Activated CD4-positive, alpha-beta T cell treated with anti-CD3 and anti-CD28 coated beads, Interleukin-2, amount 50 U/mL, for 4 hours (primary cell): ENCODE measurements around the gene CNOT8.
"Not testable (repeated sequence)": the region's sequence is repeated elsewhere in the genome, so short reads cannot be mapped to it uniquely, and the experiment has no call there.

Experiments
- DNase-seq, 2 experiments: peaks; one replicate each; pipeline ENCODE4 v3.0.0-alpha.2; 2020

CNOT8 gene

DNA sequence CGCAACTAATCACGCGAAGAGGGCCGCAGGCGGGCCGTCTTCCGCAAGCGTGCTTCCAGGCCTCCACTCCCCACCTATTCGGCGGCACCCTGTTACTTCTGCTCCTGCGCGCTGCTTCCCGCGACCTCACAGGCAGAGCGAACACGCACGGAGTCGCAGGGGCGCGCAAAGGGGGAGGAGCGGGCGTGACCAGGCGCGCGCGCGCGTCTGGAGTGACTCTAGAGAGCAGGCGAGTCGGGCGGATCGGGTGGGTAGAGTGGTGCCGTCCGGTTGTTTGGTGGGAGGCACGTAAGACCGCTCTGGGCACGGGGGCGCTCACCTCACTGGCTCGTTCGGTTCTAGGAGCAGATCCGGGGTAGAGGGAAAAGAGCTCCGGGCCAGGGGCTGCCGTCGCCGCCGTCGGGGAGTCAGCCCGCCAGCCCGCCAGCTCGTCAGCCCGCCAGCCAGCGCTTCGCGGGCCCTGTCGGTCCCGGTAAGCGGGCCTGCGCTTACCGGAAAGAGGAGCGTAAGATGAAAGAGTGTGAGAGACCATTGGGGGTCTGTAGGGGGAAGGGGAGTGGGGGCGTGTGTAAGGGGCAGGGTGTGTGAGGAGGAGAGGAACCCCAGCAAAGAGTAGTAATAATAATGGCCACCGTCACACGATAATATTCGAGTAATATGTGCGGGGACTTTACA, at the start of gene CNOT8:
TSS of gene CNOT8 (plus strand) at position 331 of the 675 bp plus-strand sequence. CDS start 4,652 bp downstream, outside the sequence.
- peak; percentile 97 for DNase-seq

DNA sequence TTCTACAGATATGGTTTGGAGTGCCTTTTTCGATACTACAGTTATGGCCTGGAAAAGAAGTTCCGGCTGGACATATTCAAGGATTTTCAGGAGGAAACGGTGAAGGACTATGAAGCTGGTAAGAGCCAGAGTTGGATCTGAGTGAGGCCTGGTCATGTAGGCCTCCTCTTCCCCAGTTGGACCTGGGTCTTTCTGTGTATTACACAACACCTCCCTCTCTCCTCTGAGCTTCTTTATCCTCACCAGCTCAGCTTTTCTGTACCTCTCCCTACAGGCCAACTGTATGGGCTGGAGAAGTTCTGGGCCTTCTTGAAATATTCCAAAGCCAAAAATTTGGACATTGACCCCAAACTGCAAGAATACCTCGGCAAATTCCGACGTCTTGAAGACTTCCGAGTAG, 47.2 kb upstream of the CNOT8 start:
- DNase-seq = no peak

DNA sequence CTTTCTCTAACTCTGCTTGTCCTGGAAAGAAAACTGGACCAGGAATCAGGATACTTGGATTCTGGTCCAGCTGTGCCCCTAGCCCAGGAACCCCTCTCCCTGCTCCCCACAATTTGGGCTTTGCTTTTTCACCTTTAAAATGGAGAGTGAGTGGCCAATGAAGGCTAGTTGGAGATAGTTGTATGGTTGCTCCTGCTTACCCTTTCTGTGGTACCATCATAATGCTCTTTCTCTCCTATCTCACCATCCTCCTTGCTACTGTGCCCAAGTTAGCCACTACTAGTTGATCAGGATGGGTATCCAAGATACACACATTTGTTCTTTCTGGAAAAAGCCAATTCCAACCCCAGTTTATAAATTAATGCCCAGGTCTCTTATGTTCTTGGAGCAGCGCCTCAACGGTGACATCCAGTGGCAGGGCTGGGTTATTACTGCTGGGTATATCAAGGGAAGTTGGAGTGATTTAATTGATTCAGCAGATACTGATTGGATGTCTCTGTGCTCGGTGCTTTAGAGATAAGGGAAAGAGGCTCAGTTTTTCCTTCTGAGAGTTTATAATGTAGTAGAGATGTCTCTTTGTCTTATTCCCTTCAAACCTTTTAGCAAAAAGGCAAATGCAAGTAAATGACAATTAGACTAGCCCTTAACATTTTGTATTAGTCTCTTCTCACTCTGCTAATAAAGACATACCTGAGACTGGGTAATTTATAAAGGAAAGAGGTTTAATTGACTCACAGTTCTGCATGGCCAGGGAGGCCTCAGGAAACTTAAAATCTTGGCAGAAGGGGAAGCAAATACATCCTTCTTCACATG, 46.6 kb upstream of the CNOT8 start:
- DNase-seq = peak; percentile 57 to 62

DNA sequence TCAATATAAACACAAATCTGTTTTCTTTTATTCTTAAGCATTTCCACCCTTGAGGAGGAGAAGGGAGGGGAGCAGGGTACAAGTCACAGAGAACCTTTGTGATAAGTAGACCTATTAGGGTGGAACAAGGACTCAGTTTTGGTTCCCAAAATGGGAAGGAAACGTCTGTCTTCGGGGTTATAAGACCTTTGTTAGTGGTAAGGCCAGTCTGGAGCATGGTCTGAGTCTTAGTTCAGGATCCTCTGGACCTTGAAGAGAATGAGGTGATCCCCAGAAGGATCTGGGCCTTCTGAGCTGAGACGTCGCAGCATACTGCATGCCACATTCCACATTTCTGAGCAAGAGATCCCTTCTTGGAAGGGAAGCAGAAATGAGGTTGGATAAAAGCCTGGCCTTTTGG, 45.3 kb upstream of the CNOT8 start:
- DNase-seq = no peak

DNA sequence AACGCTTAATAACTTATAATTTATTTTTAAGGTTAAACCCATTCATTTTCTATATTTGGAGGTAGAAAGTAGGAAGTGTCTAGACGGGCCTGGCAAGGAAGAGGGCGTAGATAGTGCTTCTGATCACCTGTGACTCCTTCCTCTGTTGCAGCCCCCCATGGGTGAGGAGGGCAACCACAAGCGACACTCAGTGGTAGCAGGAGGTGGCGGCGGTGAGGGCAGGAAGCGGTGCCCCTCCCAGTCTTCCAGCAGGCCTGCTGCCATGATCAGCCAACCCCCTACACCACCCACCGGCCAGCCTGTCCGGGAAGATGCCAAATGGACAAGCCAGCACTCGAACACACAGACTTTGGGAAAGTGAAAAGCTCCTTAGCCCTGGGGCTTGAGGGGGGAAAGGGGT, 44.7 kb upstream of the CNOT8 start:
- DNase-seq = peak in 1 of 2 experiments; percentile 10

DNA sequence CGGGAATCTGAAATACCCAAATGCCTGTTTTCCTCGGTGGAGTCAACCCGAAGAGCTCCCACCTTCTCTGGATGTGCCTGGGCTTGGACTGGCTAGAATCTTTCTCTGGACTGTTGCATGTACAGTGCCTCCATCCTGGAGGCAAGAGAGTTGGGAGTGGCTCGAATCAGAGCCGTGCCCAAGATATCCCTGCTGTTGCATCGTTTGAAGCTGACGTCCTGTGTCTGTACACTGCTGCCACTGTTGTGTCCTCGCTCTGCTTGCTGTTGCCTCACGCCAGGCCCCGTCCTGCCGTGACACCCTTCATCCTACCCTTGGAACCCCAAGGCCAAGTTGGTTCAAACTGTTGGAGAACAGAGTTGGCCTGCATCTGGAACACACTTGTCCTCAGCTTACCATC, 43.4 kb upstream of the CNOT8 start:
- no peak for DNase-seq

DNA sequence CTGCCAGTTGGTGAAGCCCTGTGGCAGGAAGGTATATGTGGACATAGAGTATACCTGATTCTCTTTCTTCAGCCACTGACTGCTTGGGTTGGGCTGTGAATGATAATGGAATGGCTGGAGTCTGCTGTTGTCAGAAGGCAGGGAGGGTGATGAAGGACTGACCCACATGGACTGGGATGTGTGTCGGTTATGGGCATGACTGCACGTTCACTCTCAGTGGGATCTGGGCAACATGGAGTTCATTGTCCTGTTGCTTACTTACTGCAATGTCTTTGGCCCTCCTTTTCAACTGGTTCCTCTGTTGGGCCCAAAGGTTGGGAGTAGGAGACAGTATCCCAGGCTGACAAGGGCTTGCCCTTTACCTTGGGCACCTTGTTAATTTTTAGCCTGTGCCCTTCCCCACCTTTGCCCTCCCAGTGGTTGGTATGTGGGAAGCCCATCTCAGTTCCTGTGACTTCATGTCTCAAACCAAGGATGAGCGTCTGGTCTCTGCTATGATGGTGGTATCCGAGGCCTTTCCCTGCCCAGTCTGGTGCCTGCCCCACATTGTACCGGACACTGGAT, 42.7 kb upstream of the CNOT8 start:
- no peak for DNase-seq

DNA sequence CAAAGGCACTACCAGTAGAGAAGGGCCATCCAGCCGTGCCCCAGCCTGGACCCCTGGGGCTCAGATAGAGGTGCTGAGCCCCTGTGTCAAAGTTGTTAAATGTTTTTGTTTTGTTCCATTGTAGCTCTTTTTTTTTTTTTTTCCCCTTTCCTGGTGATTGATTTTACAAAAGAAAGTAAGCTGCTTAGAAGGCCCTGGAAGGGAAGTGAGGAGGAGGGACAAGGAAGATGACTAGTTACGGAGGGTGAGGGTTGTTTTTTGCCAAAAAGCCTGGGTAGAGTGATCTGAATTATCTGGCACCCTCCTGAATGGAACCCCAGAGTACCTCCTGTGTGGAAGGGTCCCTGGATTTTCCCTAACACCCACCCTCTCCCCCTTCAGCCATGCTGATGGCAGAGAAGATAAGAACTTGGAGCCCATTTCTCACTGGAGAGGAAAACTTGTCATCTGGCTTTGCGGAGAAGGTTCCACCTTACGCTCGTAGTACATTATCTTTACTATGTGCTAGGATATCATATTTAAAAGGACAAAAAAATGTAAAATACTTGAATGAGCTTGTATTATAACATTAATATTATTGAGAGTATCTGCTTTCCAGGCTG, 41.4 kb upstream of the CNOT8 start:
- DNase-seq = no peak

DNA sequence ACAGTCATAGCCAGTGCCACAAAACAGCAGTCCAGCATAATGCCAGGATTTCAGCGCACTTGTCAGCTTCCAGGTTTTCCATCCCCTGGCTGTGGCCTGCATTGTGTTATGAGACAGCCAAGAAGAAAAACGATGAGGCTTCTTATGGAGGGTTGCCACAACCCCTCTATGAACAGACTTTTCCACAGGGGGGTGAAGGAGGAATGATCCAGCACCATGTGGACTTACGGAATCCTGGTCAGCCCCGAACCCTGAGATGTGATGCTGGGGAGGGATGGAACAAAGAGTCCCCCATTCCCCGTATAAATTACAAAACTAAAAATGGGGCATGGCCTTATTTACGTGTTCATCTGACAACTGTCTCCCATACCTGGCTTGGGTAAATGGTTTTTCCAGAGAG, 40.6 kb upstream of the CNOT8 start:
- no peak for DNase-seq

DNA sequence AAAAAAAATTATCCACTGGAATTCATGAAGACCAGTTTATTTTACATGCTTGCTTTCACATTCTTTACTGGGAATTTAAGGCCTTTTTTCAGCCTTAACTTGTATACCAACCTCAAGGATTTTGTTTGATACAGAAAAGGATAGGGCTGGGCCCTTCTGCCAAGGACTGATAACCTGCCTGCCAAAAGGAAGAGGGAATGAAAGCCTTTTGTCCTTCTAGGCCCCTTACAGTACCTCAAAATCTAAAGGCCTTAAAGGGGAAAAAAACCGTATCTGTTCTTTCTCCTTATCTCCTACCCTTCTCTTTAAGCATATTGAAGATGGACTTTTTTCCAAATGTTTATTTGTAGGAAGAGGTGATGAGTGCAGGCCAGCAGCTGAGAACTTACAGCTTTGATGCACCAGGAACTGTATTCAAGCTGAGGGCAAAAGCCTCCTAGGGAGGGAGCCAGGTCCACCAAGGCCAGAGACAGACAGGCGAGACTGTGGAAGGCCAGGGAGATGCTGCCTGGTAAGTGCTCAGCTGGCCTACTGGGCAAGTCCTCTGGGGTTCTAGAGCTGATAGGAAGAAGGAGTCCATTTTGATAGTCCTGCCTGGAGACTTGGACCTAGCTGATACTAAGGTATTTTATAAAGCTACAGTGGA, 39.8 kb upstream of the CNOT8 start:
- DNase-seq = no peak

DNA sequence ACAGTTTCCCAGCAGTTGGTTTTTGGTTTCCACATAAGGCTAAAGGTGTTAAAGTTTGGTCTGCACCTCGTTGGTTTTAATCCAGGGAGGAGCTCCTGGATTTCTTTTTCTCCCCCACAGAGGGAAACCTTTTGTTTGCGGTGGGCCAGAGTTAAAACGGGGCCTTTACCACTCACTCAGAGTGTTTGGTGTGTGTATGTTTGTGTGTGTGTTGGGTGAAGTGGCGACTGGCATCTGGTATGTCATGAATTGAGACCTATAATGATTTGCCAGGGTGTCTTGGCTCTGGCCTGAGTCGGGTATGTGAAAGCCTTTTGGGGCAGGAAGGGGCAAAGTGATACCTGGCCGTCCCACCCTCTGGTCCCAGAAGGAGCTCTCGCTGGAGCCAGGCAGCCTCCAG, 38.9 kb upstream of the CNOT8 start:
- DNase-seq = no peak

DNA sequence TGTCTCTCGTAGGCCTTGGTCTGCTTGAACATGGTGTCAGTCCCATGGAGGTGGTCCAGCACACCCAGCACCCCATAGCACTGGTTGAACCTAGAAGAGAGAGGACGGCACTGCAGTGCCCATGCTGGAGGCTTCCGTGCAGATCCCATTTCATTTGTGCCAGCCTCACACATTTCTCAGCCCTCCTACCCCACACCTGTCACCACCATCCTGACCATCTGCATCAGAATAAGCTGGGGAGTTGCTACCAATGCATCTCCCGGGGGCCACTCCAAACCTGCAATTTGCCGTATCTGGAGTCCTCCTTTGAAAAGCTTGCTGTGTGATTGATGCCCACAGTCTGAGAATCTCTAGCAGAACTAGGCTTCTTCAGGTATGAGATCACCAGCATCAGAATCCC, 38.0 kb upstream of the CNOT8 start:
- no peak for DNase-seq

DNA sequence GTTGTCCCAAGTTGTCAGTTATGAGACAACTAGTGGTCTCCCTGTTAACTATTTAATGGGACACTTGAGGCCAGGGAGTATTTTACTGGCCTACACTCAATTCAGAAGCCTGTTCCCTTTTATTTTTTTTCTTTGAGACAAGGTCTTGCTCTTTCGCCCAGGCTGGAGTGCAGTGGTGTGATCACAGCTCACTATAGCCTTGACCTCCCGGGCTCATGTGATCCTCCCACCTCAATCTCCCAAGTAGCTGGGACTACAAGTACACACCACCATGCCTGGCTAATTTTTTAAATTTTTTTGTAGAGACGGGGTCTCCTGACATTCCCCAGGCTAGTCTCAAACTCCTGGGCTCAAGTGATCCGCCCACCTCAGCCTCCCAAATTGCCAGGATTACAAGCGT, 35.5 kb upstream of the CNOT8 start:
- DNase-seq = not testable (repeated sequence)

DNA sequence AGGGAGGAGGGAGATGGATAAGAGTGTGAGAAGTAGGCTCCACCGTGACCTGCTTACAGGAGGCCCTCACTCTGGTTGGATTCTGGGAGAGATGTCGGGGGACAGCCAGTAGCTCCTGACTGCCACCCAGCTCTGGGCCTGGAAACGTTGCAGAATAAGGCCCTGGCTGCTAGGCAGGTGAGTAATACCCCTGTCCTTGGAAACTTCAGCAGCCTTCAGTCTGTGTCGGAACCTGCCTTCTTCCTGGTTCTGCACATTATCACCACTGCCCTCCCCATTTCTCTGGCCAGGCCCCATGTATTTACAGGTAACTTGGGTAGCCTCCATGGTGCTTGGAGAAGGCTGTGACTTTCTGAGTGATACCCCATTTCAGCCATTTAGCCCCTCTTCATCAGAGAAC, 34.8 kb upstream of the CNOT8 start:
- DNase-seq = no peak

DNA sequence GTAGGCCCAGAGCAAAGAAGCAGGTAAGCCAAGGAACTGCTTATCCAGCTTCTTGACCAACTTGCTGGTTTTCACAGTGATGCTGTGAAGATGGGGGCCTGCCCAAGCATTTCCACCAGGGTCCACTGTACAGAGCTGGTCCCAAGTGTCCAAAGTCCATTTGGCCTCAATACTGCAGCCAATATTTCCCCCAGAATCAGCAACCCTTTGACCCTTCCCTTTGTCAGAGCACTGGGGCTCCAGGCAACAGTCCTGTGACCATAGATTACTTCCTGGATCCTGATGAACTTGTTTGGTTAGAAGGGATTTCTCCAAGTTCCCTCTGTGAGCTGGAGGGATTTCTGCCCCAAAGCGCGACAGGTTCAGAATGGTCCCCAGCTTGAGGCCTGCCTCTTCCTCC, 34.4 kb upstream of the CNOT8 start:
- DNase-seq = no peak

DNA sequence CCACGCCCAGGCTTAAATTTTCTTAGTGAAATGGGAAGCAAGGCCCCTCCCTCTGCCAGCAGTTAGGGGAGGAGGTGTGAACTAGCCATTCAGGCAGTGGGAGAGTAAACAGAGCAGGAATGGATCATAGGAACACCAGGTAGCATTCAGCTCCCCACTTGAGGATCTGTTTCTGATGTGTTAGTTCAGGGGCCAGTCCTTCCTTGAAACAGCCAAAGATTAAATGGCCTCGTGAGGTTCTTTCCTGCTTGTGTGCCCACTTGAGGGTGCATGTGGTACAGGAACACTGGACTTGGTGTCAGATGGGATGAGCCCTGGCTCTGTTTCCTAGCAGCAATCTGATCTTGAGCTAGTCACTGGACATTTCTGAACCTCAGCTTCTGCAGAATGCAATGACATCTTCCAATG, 29.2 kb upstream of the CNOT8 start:
- DNase-seq = no peak

DNA sequence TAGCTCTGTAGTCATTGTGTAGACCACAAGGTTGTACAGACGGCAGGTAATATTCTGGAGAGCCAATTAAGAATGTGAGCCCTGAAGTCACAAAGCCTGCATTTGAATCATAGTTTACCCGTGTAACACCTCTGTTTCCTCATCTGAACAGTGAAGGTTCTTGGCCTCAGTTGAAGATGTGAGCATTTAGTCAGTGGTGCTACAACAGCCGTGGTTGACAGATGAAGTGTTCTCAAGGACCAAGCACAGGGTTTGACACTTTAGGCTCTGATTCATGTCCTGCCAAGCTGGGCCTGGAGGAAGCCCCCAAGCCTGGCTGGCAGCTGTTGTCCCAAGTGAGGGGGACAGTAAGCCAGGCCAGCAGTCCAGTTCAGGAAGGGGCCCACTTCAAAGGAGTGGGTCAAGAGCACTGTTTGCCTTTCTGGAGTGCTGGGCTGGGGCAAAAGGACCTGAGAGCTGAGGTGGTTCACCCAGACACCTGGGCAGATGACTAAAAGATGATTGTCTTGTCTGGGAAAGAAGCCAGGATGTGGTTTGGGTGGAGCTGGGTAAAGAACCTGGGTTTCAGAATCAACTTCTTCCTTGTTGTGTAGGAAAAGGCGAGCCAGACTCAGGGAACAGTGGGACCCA, 28.7 kb upstream of the CNOT8 start:
- DNase-seq = peak; percentile 11 to 16

DNA sequence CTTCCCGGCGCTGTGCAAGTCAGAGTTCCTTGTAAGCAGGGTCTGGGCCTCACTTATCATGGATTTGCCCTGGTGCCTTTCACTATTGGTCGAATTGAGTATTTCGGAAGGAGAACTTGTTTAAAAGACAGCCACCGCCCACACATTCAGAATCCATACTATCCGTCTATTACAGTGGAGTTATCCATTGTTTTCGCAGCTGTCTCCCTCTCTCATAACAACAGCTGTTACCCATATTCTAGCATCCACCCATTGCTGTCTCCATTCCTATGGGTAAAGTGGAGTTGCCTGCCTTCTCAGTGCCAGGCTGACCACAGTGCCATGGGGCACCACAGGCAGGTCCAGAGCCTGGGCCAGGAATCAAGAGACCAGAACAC, 28.2 kb upstream of the CNOT8 start:
- no peak for DNase-seq

DNA sequence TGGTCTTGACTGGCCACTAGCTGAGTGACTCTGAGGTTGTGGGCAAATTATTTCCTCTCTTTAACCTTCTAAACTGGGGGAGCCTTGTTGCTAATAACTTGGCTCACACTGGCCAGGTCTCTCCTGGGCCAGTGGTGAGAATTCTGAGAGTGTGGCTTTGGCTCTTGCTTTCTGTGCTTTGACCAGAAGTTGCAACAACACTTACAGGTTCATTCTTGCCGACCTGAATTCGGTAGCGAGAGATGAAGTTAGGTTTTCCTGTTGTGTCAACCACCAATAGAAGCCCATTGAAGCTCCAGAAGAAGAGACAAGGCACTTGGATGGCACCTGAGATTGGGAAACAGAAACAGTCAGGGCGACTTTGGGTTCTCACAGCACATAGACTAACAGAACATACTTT, 27.8 kb upstream of the CNOT8 start:
- DNase-seq = no peak

DNA sequence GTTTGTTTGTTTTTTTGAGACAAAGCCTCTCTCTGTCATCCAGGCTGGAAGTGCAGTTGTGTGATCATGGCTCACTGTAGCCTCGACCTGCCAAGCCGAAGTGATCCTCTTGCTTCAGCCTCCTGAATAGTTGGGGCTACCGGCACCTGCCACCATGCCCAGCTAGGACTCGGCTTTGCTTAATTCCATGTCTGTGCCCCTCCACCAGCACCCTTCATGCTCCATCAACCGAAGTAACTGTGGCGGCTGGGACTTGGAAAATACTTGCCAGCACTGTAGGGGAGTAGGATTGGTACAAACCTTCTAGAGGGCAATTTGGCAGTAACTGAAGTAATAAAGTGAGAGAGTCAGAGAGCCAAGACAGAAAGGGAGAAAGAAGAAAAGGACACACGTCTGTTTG, 27.0 kb upstream of the CNOT8 start:
- DNase-seq = no peak

DNA sequence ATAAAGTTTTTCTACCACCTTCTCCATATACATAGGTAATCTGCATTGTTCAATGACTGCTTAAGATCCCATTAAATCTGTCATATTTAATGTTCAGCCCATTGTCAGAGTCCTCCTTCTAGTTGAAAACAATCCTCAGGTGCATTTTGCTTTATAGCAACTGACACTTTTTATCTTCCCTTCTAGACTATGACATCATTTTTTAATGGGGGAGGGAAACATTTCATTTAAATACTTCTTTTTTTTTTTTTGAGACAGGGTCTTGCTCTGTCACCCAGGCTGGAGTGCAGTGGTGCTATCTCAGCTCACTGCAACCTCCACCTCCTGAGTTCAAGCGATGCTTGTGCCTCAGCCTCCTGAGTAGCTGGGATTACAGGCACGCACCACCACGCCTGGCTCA, 25.6 kb upstream of the CNOT8 start:
- not testable (repeated sequence) for DNase-seq

DNA sequence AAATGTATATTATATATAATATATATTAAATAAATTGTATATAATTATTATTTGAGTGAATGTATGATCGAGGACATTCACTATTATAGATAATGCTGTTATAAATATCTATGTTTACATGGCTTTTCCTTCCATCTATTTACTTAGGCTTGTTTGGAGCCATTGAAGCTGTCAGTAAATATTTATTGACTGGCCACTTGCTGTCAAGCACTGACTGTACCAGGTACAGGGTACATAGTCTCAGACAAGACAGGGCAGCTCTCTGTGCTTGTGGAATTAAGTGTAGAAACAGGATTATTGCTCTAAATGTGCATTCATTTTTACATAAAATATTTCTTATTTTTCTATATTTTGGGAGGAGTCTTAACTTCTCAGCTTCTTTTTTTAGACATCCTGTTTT, 24.4 kb upstream of the CNOT8 start:
- no peak for DNase-seq

DNA sequence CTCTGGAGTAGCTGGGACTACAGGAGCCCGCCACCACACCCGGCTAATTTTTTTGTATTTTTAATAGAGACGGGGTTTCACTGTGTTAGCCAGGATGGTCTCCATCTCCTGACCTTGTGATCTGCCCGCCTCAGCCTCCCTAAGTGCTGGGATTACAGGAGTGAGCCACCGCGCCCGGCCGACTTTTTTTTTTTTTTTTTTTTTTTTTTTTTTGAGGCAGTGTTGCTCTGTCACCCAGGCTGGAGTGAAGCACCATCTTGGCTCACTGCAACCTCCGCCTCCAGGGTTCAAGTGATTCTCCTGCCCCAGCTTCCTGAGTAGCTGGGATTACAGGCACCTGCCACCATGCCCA, 22.8 kb upstream of the CNOT8 start:
- DNase-seq = not testable (repeated sequence)
